NOMO-1 treated with dmso at 0.1 percent for 144 hours (cell line): ENCODE measurements around the gene KIAA0586.
"Not testable (repeated sequence)": the region's sequence is repeated elsewhere in the genome, so short reads cannot be mapped to it uniquely, and the experiment has no call there.

Experiments used
- DNase-seq: peaks from one replicate; lab custom pipeline; 2025; ENCODE audit not compliant: unreplicated experiment; lab: John Stamatoyannopoulos, UW

KIAA0586 gene

DNA sequence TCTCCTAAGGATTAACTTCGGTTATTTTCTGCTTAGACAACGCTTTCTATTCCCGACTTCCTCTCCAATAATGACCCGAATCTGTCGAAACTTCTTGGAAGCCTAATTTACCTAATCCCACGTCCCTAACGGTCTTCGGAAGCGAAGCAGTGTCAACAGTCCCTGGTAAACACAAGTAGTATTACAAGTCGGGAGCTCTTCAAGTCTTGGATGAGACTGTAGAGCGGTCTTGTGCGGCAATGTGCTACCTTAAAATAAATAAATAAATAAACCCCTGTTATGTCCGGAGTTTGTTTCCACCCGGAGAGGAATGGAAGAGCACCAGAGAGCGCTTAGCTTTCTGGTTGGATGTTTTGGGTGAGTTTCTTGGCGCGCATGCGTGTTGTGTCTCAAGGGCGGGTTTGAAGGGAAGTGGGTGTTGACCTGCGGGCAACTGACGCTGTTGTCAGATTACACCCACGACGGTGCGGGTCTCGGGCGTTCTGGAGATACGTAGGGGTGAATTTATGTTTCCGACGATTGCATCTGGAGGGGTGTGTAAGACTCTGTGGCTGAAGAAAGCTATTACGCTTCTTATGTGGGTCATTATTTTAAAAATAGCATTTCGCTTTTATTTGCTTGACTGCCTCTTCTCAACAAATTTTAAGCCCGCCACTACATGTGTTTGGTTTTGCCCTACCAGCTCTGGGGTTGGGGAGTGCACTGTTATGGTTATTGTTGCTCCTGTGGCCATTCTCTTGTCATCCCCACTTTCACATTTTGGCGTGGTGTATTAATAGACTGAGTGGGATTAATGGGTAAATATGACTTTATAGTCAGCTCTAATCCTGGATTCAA lies at the start of gene KIAA0586, which contains the start of gene TIMM9:
Gene KIAA0586 (plus strand): TSS at position 439 of the 837 bp plus-strand sequence. CDS start 546 bp downstream, outside the sequence.
Gene TIMM9 (minus strand): TSS at position 251 of the 837 bp plus-strand sequence. CDS start 15,586 bp downstream, outside the sequence.
- DNase-seq = peak; percentile 94

- no peak for DNase-seq
Observed at GRCh38 chr14:58390830-58391229, 36.7 kb upstream of the KIAA0586 start.

DNA sequence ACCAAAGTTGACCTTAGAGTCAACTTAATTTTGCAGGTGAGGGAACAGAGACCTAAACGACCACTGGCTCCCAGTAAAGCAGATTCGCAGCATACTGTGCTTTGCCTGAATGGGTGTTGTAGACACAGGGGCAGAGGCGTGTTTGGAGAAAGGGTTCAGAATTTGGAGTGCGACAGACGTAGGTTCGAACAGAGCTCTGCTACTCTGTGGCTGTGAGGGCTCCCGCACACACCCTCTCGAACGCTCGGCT lies 32.0 kb upstream of the KIAA0586 start:
- no peak for DNase-seq

GRCh38 chr14:58395812-58396788 lies 31.4 kb upstream of the KIAA0586 start, which contains the start of gene TOMM20L:
Gene TOMM20L (plus strand): TSS chr14:58395930. CDS start chr14:58395958, 28 bp downstream.
- peak; percentile 41 for DNase-seq

DNA sequence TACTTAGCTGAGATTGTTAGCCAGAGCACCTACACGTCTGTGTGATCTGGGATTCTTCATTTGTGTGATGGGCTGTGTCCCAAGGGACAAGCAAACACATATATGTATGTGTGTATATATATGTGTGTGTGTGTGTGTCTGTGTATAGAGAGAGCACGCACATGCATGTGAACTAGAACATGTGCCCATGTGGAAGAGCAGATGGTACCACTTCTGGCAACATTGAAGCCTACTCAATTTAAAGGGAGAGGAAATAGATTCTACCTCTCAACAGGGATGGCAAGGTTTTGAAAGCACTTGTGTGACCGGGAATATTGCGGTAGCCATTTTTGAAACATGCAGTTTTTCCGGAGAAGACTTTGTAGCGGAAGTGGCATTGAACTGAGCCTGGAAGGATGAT lies 30.4 kb upstream of the KIAA0586 start:
- no peak for DNase-seq

GRCh38 chr14:58398495-58398894 lies 29.0 kb upstream of the KIAA0586 start:
- no peak for DNase-seq

GRCh38 chr14:58398895-58399294 lies 28.6 kb upstream of the KIAA0586 start:
- DNase-seq = no peak

- DNase-seq = no peak
Observed at GRCh38 chr14:58401587-58401986, 25.9 kb upstream of the KIAA0586 start.

- DNase-seq = no peak
Observed at GRCh38 chr14:58408681-58409215, 18.8 kb upstream of the KIAA0586 start.

- no peak for DNase-seq
Observed at GRCh38 chr14:58414845-58415244, 12.7 kb upstream of the KIAA0586 start.

GRCh38 chr14:58415636-58416547 lies 11.6 kb upstream of the KIAA0586 start:
- no peak for DNase-seq

DNA sequence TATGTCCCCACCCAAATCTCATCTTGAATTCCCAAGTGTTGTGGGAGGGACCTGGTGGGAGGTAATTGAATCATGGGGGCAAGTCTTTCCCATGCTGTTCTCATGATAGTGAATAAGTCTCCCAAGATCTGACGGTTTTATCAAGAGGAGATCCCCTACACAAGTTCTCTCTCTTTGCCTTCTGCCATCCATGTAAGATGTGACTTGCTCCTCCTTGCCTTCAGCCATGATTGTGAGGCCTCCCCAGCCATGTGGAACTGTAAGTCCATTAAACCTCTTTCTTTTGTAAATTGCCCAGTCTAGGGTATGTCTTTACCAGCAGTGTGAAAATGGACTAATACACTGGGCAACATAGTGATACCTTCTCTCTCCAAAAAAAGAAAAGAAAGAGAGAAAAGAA lies 10.6 kb upstream of the KIAA0586 start:
- DNase-seq = not testable (repeated sequence)

GRCh38 chr14:58426670-58427280 lies 744 bp upstream of the KIAA0586 start:
- DNase-seq = peak; percentile 69

DNA sequence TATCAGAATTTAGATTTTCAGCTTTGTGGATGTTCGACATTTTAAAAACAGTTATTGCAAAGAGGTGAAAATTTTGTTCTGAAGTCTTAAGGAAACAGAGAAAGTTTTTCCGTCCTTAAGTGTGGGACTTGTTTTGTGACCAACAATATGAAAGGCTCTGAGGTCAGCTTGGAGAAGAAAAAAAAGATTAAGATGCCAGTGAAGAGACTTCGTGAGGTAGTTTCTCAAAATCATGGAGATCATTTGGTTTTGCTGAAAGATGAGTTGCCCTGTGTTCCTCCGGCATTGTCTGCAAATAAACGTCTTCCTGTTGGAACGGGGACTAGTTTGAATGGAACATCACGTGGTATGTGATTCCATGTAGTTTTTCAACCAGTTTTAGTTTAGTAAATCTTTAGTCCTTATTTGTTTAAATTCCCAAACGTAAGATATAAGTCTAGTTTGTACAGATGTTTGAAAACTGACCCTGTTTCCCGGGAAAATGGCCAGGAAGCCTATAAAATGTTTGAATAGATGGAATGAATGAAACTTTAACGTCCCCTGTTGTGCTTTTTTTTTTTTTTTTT lies 682 bp downstream of the KIAA0586 start:
- DNase-seq = no peak

DNA sequence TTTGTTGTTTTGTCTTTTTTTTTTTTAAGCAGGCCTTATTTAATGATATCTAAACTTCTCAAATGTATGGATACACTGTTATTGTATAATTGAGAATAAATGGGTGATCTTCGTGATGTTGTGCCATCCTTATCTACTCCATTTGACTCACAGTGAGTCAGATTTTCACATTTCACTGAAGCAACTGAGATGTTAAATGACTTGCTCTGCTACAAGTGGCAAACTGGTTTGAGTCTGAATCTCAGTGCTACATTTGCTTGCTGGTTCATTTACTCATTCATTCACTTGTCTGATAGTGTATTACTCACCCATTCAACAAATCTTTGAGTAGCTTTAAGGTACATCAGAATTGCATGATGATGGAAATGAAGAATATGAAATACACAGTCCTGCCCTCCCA lies 2.6 kb downstream of the KIAA0586 start:
- DNase-seq = no peak

DNA sequence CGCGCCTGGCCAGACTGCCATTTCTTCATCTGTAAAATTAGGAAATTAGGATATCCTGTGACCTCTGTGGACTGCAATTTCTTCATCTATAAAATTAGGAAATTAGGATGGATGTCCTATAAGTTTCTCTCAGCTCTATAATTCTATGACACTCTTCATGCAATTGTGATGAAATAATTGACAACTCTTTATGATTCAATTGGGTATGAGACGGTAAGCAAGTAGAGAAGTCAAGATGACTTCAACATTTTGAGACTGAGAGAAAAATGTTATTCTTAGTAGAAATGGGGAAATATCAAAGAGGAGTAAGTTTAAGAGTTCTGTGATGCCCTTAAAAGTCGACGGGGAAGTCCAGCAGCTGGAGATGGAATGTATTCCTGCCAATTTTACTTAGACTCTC lies 12.0 kb downstream of the KIAA0586 start:
- DNase-seq = no peak

- no peak for DNase-seq
Observed at GRCh38 chr14:58444627-58445026, 17.1 kb downstream of the KIAA0586 start.

DNA sequence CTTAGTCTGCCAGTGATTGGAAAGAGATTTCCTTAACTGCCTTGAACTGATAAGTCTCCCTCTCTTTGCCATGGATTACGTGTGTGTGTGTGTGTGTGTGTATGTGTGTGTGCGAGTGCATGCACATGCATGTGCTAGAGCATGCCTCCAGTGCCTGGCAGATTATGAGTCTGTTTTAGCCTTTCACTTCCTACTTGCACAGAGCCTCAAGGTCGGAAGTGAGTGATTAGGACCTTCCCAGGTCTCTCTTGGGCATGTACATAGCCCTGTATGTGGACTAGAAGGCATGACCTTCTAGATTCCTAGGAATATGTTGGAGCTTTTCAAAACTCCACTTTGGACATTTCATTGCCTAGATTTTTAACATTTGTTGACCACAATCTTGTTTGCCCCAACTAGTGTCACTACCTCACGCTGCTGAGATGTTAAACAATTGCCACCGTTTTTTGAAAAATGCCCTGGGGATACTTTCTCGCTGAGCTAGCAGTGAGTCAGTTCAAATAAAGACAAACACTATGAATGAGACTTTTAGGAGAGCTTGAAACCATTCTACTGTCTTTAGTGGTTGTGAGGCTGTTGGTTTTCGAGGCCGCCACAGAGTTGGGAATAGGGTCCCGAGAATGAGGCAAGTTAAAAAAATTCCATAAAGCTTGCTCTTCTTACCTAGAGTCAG lies 28.2 kb downstream of the KIAA0586 start:
- DNase-seq = no peak

DNA sequence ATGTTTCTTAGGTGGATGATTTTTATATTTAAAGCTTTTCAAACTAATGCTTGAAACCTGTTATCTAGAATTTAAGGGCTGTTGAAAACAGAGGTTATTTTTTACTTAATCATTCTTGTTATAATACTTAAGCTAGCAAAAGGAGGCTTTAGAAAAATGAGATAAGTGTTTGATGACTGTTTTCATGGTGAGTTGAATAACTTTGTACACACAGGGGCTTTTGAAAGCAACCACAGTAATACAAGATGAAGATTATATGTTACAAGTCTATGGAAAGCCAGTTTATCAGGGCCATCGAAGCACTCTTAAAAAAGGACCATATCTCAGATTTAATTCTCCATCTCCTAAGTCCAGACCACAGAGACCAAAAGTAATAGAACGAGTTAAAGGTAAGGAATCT lies 33.3 kb downstream of the KIAA0586 start:
- no peak for DNase-seq
